A549 (cell line): ENCODE measurements around the gene LINC01488.

Experiments used
- BHLHE40 ChIP-seq: IDR thresholded peaks from 2 replicates; pipeline ENCODE4 v1.6.1; 2012; ENCODE audit warnings: low read depth, low read length, inconsistent platforms
- CBX2 ChIP-seq: fragments of 200-600 bp; sonication (generic); IDR thresholded peaks from 2 replicates; pipeline ENCODE4 v1.6.1; 2016; ENCODE audit warnings: low read depth, mild to moderate bottlenecking, borderline replicate concordance
- CEBPB ChIP-seq, 2 experiments: fragments of >200 bp in 1 of 2; sonication (Bioruptor Twin) in 1 of 2; formaldehyde crosslinking in 1 of 2; IDR thresholded peaks; 2 replicates each; pipeline ENCODE4 v1.6.1; 2012 to 2016
- EHF ChIP-seq: fragments of 250-450 bp; sonication (Bioruptor Pico); IDR thresholded peaks from 2 replicates; pipeline ENCODE4 v1.5.0; 2020; ENCODE audit warnings: mild to moderate bottlenecking
- HMGXB4 ChIP-seq: fragments of 250-450 bp; sonication (Bioruptor Pico); IDR thresholded peaks from 2 replicates; pipeline ENCODE4 v1.5.0; 2021; ENCODE audit warnings: mild to moderate bottlenecking, moderate library complexity, borderline replicate concordance
- MYC ChIP-seq: IDR thresholded peaks from 2 replicates; pipeline ENCODE4 v1.6.1; 2012; ENCODE audit warnings: mild to moderate bottlenecking, inconsistent platforms, low read length, improper control_type of control experiment, borderline replicate concordance
- NR3C1 ChIP-seq: fragments of >200 bp; sonication (Bioruptor Twin); formaldehyde crosslinking; IDR thresholded peaks from 3 replicates; pipeline ENCODE4 v1.6.1; 2017
- POLR2A ChIP-seq: IDR thresholded peaks from 2 replicates; pipeline ENCODE4 v1.6.1; 2012; ENCODE audit warnings: mild to moderate bottlenecking, low read length
- POLR2AphosphoS2 ChIP-seq: conservative IDR thresholded peaks from 2 replicates; pipeline ENCODE4 v1.6.1; 2012; ENCODE audit warnings: low read length, improper control_type of control experiment, inconsistent platforms
- REST ChIP-seq: fragments of 200-600 bp; sonication (generic); IDR thresholded peaks from 2 replicates; pipeline ENCODE4 v1.6.1; 2016; ENCODE audit warnings: antibody characterized with exemption, mild to moderate bottlenecking, moderate library complexity
- ZC3H11A ChIP-seq: fragments of 450-650 bp; IDR thresholded peaks from 2 replicates; pipeline ENCODE4 v1.6.1; 2014; ENCODE audit warnings: antibody characterized with exemption, mild to moderate bottlenecking
- TF ChIP-seq, protein P1 (sequence below): fragments of >200 bp; sonication (Bioruptor Twin); formaldehyde crosslinking; IDR thresholded peaks from 3 replicates; pipeline ENCODE4 v1.5.1; 2016
- TF ChIP-seq, protein P2 (sequence below): fragments of >200 bp; sonication (Bioruptor Twin); formaldehyde crosslinking; IDR thresholded peaks from 3 replicates; pipeline ENCODE4 v1.6.1; 2016
- TF ChIP-seq, protein P3 (sequence below): fragments of 450-650 bp; IDR thresholded peaks from 2 replicates; pipeline ENCODE4 v1.6.1; 2014; ENCODE audit warnings: antibody characterized with exemption

DNA sequence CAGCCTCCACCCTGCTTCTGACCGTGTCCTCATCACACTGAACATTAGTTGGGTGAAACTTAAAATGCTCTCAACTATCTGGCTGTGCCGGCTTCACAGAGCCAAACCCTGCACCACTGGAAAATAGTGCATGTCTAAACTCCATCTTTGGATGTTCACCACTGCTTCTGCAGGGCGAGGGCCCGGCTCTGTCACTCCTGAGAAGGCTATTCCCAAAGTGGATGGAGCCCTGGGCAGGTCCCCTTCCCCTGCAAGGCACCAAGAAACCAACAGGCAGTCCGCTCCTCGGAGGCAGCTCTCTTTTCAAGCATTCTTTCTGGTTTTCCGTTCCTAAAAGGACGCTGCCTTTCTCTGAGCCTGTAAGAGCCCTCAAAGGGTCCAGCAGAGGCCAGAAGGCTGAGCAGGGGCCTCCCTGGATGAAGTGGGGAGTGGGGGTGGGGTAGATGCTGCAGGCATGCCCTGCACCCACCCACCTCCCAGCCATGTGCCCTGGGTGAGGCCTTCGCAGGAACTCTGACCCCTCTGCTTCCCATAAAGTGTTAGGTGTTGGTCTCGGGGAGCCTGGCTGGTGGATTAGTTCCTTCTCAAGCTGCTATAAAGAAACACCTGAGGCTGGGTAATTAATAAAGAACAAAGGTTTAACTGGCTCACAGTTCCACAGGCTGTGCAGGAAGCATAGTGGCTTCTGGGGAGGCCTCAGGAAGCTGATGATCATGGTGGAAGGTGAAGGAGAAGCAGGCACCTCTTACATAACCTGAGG is 23.3 kb downstream of the LINC01488 start:
- TF ChIP-seq MYC (no peak), BHLHE40 (no peak), CEBPB (IDR thresholded peaks at IDR 0.05) (no peak), POLR2A (no peak), POLR2AphosphoS2 (no peak), EHF (CRISPR knock-in tag) (no peak), NR3C1 (no peak), ZC3H11A (no peak), CBX2 (no peak), REST (no peak), HMGXB4 (no peak)
- TF ChIP-seq, protein P1, sequence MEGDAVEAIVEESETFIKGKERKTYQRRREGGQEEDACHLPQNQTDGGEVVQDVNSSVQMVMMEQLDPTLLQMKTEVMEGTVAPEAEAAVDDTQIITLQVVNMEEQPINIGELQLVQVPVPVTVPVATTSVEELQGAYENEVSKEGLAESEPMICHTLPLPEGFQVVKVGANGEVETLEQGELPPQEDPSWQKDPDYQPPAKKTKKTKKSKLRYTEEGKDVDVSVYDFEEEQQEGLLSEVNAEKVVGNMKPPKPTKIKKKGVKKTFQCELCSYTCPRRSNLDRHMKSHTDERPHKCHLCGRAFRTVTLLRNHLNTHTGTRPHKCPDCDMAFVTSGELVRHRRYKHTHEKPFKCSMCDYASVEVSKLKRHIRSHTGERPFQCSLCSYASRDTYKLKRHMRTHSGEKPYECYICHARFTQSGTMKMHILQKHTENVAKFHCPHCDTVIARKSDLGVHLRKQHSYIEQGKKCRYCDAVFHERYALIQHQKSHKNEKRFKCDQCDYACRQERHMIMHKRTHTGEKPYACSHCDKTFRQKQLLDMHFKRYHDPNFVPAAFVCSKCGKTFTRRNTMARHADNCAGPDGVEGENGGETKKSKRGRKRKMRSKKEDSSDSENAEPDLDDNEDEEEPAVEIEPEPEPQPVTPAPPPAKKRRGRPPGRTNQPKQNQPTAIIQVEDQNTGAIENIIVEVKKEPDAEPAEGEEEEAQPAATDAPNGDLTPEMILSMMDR: no peak
- TF ChIP-seq, protein P2, sequence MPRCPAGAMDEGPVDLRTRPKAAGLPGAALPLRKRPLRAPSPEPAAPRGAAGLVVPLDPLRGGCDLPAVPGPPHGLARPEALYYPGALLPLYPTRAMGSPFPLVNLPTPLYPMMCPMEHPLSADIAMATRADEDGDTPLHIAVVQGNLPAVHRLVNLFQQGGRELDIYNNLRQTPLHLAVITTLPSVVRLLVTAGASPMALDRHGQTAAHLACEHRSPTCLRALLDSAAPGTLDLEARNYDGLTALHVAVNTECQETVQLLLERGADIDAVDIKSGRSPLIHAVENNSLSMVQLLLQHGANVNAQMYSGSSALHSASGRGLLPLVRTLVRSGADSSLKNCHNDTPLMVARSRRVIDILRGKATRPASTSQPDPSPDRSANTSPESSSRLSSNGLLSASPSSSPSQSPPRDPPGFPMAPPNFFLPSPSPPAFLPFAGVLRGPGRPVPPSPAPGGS: no peak
- TF ChIP-seq, protein P3, sequence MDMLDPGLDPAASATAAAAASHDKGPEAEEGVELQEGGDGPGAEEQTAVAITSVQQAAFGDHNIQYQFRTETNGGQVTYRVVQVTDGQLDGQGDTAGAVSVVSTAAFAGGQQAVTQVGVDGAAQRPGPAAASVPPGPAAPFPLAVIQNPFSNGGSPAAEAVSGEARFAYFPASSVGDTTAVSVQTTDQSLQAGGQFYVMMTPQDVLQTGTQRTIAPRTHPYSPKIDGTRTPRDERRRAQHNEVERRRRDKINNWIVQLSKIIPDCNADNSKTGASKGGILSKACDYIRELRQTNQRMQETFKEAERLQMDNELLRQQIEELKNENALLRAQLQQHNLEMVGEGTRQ: no peak
